ENCODE data around the gene ABLIM2.
"Not testable (repeated sequence)": the region's sequence is repeated elsewhere in the genome, so short reads cannot be mapped to it uniquely, and the experiment has no call there.

Gene ABLIM2

GRCh38 chr4:8146157-8146556 is 12.5 kb downstream of the ABLIM2 start:
- no peak for TF ChIP-seq CTCF (conservative IDR thresholded peaks at IDR 0.05; ENCODE audit: low read length)
- DNase-seq (ENCODE audit: low read depth): no peak
- no peak overlapping the region for H3K4me3 ChIP-seq (ENCODE audit: low read length)

DNA sequence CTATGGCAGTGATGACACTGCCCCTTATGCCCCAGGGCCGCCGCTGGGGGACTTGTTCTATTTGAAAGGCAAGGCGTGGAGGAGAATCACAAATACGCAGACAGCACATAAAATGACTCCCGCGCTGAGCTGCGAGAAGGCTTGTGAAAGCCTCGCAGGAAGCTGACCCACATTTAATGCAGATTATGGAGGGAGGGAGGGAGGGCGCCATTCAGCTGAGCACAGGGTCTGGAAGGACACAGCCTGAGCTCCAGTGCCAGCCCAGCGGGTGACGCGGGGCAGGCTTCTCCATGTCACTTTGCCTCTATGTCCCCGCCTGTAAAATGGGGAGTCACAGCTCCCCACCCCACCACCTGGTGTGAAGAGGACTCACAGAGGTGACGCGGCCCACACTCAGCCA is 14.3 kb downstream of the ABLIM2 start:
- DNase-seq (ENCODE audit: low read depth): no peak
- TF ChIP-seq CTCF (conservative IDR thresholded peaks at IDR 0.05; ENCODE audit: low read length): no peak
- H3K4me3 ChIP-seq (ENCODE audit: low read length): no peak overlapping the region

GRCh38 chr4:8143392-8144140 is 15.0 kb downstream of the ABLIM2 start:
- no peak overlapping the region for H3K4me3 ChIP-seq (ENCODE audit: low read length)
- no peak for TF ChIP-seq CTCF (conservative IDR thresholded peaks at IDR 0.05; ENCODE audit: low read length)
- DNase-seq (ENCODE audit: low read depth): no peak

- no peak for DNase-seq (ENCODE audit: low read depth)
- no peak for TF ChIP-seq CTCF (conservative IDR thresholded peaks at IDR 0.05; ENCODE audit: low read length)
- H3K4me3 ChIP-seq (ENCODE audit: low read length): no peak overlapping the region
These were observed 16.1 kb downstream of the ABLIM2 start for GRCh38 chr4:8142556-8142955.

DNA sequence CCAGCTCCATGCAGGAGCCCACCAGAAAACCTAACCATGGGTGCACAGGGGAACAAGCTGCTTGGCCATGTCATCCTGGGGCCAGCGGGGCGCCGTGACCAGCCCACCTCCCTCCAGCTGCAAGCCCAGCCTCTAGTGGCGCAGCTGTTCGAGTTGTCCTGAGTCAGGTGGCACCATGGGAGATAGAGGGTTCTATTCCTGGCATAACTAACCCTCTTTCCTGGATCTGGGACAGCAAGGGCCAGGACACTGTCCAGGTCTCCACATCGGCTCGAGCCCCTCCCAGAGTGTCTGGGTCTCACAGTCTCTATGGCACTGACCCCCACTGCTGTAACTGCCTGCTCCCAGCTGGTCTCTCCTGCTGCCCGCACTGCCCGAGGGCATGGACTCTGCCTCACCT is 16.7 kb downstream of the ABLIM2 start:
- TF ChIP-seq CTCF (conservative IDR thresholded peaks at IDR 0.05; ENCODE audit: low read length): no peak
- no peak overlapping the region for H3K4me3 ChIP-seq (ENCODE audit: low read length)
- no peak for DNase-seq (ENCODE audit: low read depth)

GRCh38 chr4:8140915-8141314 is 17.7 kb downstream of the ABLIM2 start:
- H3K4me3 ChIP-seq (ENCODE audit: low read length): no peak overlapping the region
- DNase-seq (ENCODE audit: low read depth): no peak
- TF ChIP-seq CTCF (conservative IDR thresholded peaks at IDR 0.05; ENCODE audit: low read length): no peak

DNA sequence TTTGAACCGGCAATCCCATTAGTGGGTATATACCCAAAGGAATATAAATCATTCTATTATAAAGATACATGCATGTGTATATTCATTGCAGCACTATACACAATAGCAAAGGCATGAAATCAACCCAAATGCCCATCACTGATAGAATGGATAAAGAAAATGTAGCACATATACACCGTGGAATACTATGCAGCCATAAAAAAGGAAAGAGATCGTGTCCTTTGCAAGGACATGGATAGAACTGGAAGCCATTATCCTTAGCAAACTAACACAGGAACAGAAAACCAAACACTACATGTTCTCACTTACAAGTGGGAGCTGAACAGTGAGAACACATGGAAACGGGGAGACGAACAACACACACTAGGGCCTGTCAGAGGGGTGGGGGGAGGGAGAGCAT is 18.9 kb downstream of the ABLIM2 start:
- DNase-seq (ENCODE audit: low read depth); H3K4me3 ChIP-seq (ENCODE audit: low read length): not testable (repeated sequence)

Data from AG10803 (cell line).